IPS-20b (cell line): ENCODE measurements around the gene NEUROD1.
A peak's percentile ranks its signal among the peaks of the same experiment; 100 is the strongest.

ENCODE experiments used
- H3K27ac ChIP-seq: one replicate; pipeline ENCODE4 v1.5.1; 2013; ENCODE audit warnings: low read length
- H3K27me3 ChIP-seq: 2 replicates; pipeline ENCODE4 v1.6.1; 2013; ENCODE audit warnings: mild to moderate bottlenecking, low read length, inconsistent platforms; ENCODE audit not compliant: insufficient read depth
- H3K36me3 ChIP-seq: 2 replicates; pipeline ENCODE4 v1.6.1; 2013; ENCODE audit warnings: low read depth, mild to moderate bottlenecking, inconsistent platforms, low read length, moderate library complexity; ENCODE audit not compliant: insufficient read depth
- H3K4me1 ChIP-seq: 2 replicates; pipeline ENCODE4 v1.6.1; 2013; ENCODE audit warnings: mild to moderate bottlenecking, control low read depth, inconsistent platforms, low read length, moderate library complexity; ENCODE audit not compliant: insufficient read depth
- H3K4me3 ChIP-seq: 2 replicates; pipeline ENCODE4 v1.5.1; 2013; ENCODE audit warnings: mild to moderate bottlenecking, low read length, inconsistent platforms
- H3K9ac ChIP-seq: 2 replicates; pipeline ENCODE4 v1.6.1; 2013; ENCODE audit warnings: low read depth, mild to moderate bottlenecking, inconsistent platforms, low read length, moderate library complexity
- H3K9me3 ChIP-seq: 2 replicates; pipeline ENCODE4 v1.6.1; 2013; ENCODE audit warnings: mild to moderate bottlenecking, low read depth, low read length, inconsistent platforms; ENCODE audit not compliant: insufficient read depth

The NEUROD1 gene

DNA sequence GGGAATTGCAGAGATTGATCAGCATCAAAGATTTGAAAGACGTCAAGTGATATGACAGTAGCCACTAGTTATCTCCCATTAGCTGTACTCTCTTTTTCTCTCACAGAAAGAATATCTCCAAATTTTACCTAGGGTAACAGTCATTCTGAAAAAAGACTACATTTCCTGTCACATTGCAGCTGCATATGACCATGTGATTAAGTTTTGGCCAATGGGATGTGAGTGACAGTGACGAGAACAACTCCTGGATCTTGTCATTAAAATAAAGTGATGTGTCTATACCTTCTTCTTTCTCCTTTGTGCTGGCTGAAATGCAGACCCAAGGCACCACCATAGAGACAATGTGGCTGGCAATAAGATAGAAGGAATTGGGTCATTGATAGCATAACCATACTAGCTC, 10.5 kb upstream of the NEUROD1 start:
- H3K9me3 ChIP-seq = no peaks in the 10 kb centered on the region
- H3K27me3 ChIP-seq = peaks cover 67% of the 10 kb centered on the region
- no peak overlapping the region for H3K4me3 ChIP-seq
- no peaks in the 10 kb centered on the region for H3K36me3 ChIP-seq
- no peak overlapping the region for H3K9ac ChIP-seq
- no peaks in the 10 kb centered on the region for H3K4me1 ChIP-seq
- H3K27ac ChIP-seq = no peak overlapping the region

DNA sequence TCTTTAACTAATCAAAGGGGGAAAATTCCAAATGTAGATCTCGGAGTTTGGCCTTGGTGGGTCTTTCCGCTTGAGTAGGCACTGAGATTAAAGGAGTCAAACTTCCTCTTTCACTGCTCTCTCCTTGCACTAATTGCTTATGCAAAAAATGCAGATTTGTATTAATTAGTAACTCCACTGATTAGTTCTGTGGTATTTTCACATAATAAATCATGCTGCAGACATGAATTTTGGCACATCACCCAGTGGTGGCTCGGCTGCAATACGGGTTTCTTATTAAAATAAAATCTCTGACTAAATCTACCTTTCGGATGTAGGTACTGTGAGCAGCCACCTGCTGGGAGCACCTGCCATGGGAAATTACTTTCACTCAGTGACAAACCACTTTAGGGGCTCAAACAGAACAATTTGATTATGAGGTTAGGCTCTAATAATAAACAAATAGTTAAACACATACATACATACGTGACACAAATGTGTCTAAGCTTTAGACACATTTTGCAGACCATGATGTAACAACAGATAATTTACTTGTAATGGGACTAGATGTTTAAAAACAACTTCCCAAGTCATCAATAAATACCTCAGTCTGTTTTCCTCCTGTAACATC, 6.4 kb upstream of the NEUROD1 start:
- Histone ChIP-seq H3K27me3 (peaks cover 94% of the 10 kb centered on the region), H3K4me1 (0 out of 2 replicates have a peak, but pooled peaks cover 11% of the 10 kb centered on the region)

DNA sequence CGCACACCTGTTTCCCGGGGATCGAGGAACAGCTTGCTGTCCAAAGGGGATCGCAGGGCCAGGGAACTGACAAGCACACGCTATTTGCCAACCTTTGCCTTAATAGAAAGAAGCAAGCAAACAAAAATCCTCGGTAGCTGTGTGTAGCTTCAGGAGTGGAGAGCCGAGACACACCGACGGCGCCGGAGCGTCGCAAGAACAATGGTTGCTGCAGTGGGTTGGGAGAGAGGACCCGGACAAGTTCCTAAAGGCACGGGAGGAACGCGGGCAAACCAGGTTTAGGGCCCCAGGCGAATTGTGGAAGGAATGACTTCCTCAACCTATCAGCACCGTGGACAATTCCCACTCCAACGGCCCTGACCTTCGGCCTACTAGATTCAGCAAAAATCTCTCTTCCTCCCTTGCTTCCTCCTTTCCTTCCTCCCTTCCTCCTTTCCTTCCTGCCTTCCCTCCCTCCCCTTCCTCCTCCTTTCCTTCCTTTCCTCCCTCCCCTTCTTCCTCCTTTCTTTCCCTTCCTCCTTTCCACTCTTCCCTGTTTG, 4.9 kb upstream of the NEUROD1 start:
- H3K9ac ChIP-seq = no peak overlapping the region
- peaks cover 19% of the 10 kb centered on the region; the same call in 1 of the 2 replicates for H3K4me1 ChIP-seq
- no peak overlapping the region for H3K27ac ChIP-seq
- H3K36me3 ChIP-seq = no peaks in the 10 kb centered on the region
- peaks cover 100% of the 10 kb centered on the region for H3K27me3 ChIP-seq
- H3K4me3 ChIP-seq = no peak overlapping the region
- H3K9me3 ChIP-seq = peaks cover 12% of the 10 kb centered on the region; the same call in 1 of the 2 replicates

More for the DNA sequence above, 6.4 kb upstream of the NEUROD1 start:
- H3K27ac ChIP-seq = no peak overlapping the region
- H3K9me3 ChIP-seq = peaks cover 12% of the 10 kb centered on the region; the same call in 1 of the 2 replicates
- H3K36me3 ChIP-seq = no peaks in the 10 kb centered on the region
- H3K4me3 ChIP-seq = no peak overlapping the region
- H3K9ac ChIP-seq = no peak overlapping the region

DNA sequence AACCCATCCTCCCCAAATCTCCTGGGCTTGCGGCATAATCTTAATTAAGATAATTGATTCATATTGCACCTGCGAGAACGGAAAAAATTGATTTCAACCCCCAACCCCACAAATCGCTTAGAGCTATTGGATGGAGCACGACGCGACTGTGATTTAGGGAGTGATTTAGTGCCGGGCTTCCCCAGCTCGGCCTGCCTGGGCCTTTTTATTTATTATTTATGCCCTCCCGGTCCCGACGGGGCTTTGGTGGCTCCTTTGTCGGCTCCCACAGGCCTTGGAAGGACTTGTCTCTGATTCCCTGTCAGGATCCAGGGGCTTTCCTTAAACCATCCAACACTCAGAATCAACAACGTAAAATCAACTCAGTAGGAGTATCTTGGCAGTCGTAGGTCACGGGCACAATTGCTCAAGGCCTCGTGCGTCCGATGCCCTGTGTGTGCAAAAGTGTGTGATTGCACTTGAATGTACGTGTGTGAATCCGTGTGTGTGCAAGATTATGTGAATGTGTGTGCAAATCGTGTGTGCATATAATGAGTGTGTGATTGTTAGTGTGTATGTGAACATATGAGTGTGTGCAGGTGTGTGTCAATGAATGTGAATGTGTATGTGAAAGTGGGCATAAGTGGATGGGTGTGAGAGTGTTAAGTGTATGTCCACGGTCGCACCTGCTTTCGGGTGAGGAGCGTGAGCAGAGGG, 4.3 kb upstream of the NEUROD1 start:
- H3K36me3 ChIP-seq = no peaks in the 10 kb centered on the region
- H3K4me3 ChIP-seq = peak overlapping the region; percentile 58; the same call in 1 of the 2 replicates
- no peak overlapping the region for H3K27ac ChIP-seq
- H3K4me1 ChIP-seq = peaks cover 24% of the 10 kb centered on the region; the same call in 1 of the 2 replicates
- H3K9ac ChIP-seq = no peak overlapping the region
- peaks cover 12% of the 10 kb centered on the region; the same call in 1 of the 2 replicates for H3K9me3 ChIP-seq
- H3K27me3 ChIP-seq = peaks cover 100% of the 10 kb centered on the region

DNA sequence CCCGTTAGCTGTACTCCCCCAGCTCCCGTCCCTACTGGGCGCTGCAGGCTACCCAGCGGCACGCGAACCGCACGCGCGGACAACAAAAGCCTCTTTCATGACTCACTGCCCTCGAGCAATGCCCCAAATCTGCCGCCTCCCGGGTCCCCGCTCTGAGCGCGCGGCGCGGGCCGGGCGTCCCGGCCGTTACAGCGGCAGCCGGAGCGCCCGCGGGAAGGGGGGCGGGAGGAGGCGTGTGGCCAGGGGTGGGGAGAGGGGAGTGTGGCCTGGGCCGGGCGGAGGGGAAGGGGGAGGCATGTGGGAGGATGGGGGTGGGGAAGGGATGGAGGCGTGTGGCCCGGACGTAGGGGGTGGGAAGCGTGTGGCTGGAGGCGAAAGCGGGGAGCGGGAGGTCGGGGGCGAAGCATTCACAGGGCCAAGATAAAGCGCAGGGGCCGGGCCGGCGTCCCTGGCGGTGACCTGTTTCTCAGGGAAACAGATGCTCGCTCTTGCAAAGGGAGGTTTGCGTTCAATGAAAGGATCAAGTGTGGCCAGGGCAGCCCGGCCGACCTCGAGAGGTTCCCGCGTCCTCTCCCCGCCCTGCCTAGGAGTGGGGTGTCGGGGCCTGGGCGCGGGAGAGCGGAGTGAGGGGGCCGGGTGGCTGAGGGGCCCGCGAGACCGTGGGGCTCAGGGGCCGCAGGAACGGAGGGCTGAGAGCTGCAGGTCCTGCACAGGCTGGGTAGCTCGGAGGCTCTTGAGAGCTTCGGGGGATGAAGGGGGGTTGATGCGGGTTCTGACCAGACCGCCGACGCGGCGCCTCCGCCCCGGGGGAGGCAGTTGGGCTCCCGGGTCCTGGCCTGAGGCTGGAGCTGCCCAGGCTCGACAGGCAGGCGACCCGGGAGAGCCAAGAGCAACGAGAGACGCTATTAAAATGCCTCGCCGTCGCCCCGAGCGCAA, 3.5 kb upstream of the NEUROD1 start:
- no peak overlapping the region for H3K27ac ChIP-seq
- no peaks in the 10 kb centered on the region for H3K36me3 ChIP-seq
- peak overlapping the region; percentile 58 for H3K4me3 ChIP-seq
- H3K9ac ChIP-seq = no peak overlapping the region
- peaks cover 100% of the 10 kb centered on the region for H3K27me3 ChIP-seq
- H3K9me3 ChIP-seq = peaks cover 14% of the 10 kb centered on the region; the same call in 1 of the 2 replicates
- H3K4me1 ChIP-seq = peaks cover 24% of the 10 kb centered on the region; the same call in 1 of the 2 replicates

DNA sequence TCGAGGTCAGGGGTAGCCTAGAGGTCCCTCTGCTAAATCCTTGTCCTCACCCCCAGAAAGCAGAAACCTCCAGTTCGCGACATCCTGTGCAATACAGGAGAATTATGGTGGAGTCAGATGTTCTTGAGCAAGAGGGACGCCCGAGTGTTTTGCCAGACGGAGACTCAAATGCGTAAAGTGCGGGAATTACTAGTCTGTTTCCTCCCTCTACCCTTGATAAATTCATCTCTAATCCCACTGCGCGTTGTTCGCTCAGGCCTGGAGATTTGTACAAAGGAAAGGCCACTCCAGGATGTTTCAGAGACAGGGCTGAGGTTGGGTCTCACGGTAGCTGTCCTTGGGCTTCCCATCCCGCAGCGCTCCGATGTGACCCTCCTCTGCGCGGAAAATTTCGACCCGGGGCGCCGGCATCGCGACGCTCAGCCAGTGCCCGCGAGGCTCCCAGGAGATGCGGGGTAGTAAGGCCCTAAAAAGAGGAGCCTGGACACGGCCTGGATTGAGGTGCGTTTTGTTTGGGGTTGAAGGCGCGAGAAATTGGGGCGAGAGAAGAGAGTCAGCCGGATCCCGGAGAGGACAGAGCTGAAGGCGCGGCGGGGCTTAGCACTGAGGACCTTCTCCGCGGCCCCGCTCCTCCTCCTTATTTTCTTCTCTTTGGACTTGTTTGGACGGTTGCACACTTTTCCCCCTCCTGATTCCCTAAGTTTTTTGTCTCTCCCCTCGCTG, 2.6 kb upstream of the NEUROD1 start:
- Histone ChIP-seq H3K4me3 (peak overlapping the region; percentile 58; the same call in 1 of the 2 replicates), H3K9ac (no peak overlapping the region), H3K9me3 (peaks cover 14% of the 10 kb centered on the region; the same call in 1 of the 2 replicates), H3K27me3 (peaks cover 100% of the 10 kb centered on the region), H3K27ac (no peak overlapping the region), H3K4me1 (peaks cover 24% of the 10 kb centered on the region; the same call in 1 of the 2 replicates), H3K36me3 (no peaks in the 10 kb centered on the region)

DNA sequence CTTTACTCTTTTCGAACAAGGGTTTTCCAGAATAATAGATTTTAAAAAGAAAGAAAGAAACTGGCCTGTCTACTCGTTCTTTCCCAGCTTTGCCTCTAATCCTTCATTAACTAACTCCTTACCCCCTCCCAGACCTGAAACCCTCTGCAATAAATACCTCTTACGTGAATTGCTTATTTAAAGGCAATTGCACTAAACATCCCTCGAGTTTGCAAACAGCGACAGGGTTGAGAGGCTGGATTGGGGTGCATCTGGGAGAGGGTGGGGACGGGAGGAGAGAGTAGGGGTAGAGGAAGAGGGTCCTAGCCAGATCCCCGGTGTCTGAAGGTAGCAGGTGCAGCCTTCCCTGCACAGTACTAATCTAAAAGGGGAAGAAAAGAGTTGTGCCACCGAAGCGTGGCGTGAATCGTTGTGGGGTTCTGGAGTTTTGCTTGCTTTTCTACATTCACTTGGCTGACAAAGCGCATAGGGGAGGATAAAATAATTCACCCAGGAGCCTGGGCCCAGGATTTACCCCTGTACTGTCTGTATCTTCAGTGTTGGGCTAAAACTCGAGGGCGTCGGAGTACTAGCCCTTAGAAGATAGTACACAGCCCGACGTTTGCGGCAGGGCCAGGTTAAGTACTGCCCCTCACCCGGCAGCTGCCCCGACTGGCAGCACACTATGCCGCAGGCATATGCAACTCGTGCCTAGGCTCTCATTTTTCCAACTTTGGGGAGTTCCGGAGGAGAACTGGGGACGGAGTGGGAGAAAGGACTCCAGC, 1.9 kb upstream of the NEUROD1 start:
- H3K27me3 ChIP-seq = peaks cover 100% of the 10 kb centered on the region
- peaks cover 24% of the 10 kb centered on the region; the same call in 1 of the 2 replicates for H3K4me1 ChIP-seq
- H3K9me3 ChIP-seq = peaks cover 14% of the 10 kb centered on the region; the same call in 1 of the 2 replicates
- no peaks in the 10 kb centered on the region for H3K36me3 ChIP-seq
- no peak overlapping the region for H3K9ac ChIP-seq
- peak overlapping the region; percentile 58; the same call in 1 of the 2 replicates for H3K4me3 ChIP-seq
- H3K27ac ChIP-seq = no peak overlapping the region

DNA sequence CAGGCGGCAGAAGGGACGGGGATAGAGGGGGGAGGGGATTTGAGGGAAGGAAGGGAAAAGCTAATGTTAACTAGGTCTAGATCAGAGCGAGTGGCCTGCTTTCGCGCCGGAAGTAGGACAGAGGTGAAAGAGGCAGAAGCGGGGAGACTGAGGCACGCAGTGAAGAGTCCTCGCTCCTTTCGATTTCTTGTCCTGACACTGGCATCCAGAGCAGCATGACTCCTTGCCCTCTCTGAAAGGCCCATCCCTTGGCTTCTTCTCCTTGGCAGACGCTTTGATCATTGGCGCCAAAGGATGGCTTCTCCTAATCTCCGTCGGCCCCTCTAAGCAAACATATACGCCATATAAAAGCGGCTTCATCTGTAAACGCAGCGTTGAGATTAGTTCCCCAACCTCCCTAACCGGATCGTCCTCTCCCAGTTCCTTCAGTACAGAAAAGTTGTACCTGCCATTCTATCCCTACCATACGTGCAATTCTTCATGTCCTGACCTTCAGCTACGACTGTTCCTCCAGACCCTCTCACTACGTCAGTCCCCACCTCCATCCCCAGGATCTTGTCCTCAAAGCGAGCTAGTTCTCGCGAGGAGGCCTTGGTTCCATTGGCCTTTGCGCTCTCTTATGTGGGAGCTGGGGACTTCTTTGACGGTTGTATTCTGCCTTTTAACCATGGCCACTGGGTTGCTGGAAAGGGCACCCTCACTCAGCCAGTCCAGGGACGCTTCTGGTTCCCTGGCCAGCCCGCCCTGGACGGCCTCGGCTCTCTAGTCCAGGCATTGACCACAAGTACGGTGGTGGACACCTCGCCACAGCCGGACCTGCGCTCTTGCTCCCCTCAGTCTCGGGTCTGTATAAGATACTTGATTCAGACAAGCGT, 857 bp upstream of the NEUROD1 start:
- Histone ChIP-seq H3K9me3 (peaks cover 14% of the 10 kb centered on the region; the same call in 1 of the 2 replicates), H3K36me3 (no peaks in the 10 kb centered on the region), H3K27ac (no peak overlapping the region), H3K4me1 (peaks cover 24% of the 10 kb centered on the region; the same call in 1 of the 2 replicates), H3K4me3 (peak overlapping the region; percentile 65), H3K9ac (no peak overlapping the region), H3K27me3 (peaks cover 100% of the 10 kb centered on the region)

DNA sequence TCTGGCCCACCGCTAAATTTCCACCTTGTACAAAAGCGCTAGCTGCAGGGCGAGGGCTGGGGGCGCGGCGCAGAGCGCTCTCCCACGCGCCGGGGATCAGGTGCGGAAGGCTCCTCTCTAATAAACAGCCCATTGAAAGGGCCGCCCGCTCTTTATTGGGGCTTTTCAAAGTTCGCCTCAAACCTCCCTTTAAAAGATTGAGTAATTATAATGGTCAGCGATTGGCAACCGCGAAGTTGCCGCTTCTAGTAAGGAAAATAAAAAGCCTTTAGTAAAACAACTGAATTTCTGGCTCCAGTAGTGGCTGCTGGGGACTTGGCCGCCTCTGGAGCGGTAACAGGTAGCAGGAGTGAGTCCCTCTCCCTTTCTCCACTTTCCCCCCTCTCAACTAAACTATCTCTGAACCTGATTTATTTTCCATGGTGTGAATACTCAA, 755 bp downstream of the NEUROD1 start:
- peaks cover 18% of the 10 kb centered on the region; the same call in 1 of the 2 replicates for H3K4me1 ChIP-seq
- H3K27me3 ChIP-seq = peaks cover 100% of the 10 kb centered on the region
- H3K9ac ChIP-seq = no peak overlapping the region
- H3K36me3 ChIP-seq = no peaks in the 10 kb centered on the region
- no peak overlapping the region for H3K27ac ChIP-seq
- peaks cover 11% of the 10 kb centered on the region; the same call in 1 of the 2 replicates for H3K9me3 ChIP-seq
- 0 out of 2 replicates have a peak overlapping the region, but pooled peaks have one; percentile 49 for H3K4me3 ChIP-seq
